Smooth muscle cell of the coronary artery (primary cell): ENCODE results near the gene DENND4A. TPM values are rescaled to one million over a fixed set of nuclear protein-coding genes. Genes with fewer than 3 reads are reported as not detected.

ENCODE experiments used
- total RNA-seq: library from RNA; depleted of rRNA; stranded (reverse); fragments of >200 nt; gene quantifications from 2 replicates; pipeline ENCODE4 v1.2.3, GENCODE V29; 2014; ENCODE audit warnings: low replicate concordance

DENND4A gene
- total RNA-seq, result 11.7 and 12.1 TPM in 2 replicates

GRCh38 chr15:65792138-65792987, at the start of gene DENND4A:
TSS of gene DENND4A (minus strand) at chr15:65792293. CDS start at chr15:65756450, 35,843 bp downstream.

GRCh38 chr15:65621638-65622037, 170.5 kb downstream of the DENND4A start, which contains the start of gene SLC24A1:
TSS of gene SLC24A1 (plus strand) at chr15:65621938. CDS start at chr15:65624081, 2,143 bp downstream.

GRCh38 chr15:65610871-65611718, 181.0 kb downstream of the DENND4A start, which contains the start of gene INTS14:
TSS of gene INTS14 (minus strand) at chr15:65611131. CDS start at chr15:65607380, 3,751 bp downstream.

Other genes starting within 250 kb of the DENND4A start
- 23.3 and 23.4 TPM in 2 replicates for gene INTS14, start 181.2 kb downstream of the DENND4A start, total RNA-seq
- 1.8 and 5.1 TPM in 2 replicates for gene SLC24A1, start 170.4 kb downstream of the DENND4A start, total RNA-seq
- 127 and 264 TPM in 2 replicates for gene RAB11A, start 77.2 kb upstream of the DENND4A start, total RNA-seq